ENCODE measurements around the gene TLE3. TPM values are rescaled to one million over a fixed set of nuclear protein-coding genes. Genes with fewer than 3 reads are reported as not detected.

Gene TLE3
- total RNA-seq, 1 donor from 2014 or later: 63.7 TPM

- intact Hi-C loops (cut with DNase I): no loop called here
- peak; percentile 41 for DNase-seq
- H3K27me3 ChIP-seq (ENCODE audit: low read depth): no peaks in the 10 kb centered on the region
- no peak overlapping the region for H3K27ac ChIP-seq
- TF ChIP-seq CTCF (IDR thresholded peaks at IDR 0.05): no peak
- no peak overlapping the region for H3K4me3 ChIP-seq
- no peak for ATAC-seq
- no peaks in the 10 kb centered on the region for H3K9me3 ChIP-seq
- no peaks in the 10 kb centered on the region for H3K4me1 ChIP-seq
- H3K36me3 ChIP-seq: peaks cover 100% of the 10 kb centered on the region
Observed at GRCh38 chr15:70054366-70054765, 43.4 kb downstream of the TLE3 start.

DNA sequence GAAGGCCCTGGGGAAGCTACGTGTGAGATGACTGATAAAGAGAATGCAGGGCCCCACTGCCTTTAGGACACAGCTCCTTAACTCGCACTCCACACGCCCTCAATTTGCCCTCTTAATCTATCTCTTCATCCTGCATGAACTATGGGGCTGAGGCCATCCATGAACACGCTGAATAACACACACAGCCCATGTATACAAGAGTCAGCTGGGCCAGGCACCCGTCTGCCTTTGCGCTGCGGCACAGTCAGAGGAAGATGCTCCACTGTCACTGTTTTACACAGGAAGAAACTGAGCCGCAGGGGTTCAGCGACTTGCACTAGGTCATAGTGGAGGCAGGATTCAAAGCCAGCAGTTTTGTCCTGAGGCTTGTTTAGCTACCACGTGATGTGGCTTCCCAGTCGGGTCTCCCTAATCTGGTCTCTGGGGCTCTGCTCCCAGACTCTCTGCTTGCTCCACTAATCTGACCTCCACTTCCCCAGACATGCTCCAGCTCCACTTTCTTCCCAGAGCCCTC is 43.9 kb downstream of the TLE3 start:
- H3K36me3 ChIP-seq: peaks cover 100% of the 10 kb centered on the region
- no peaks in the 10 kb centered on the region for H3K9me3 ChIP-seq
- H3K4me3 ChIP-seq: no peak overlapping the region
- H3K27ac ChIP-seq: no peak overlapping the region
- no peak for TF ChIP-seq CTCF (IDR thresholded peaks at IDR 0.05)
- no peaks in the 10 kb centered on the region for H3K4me1 ChIP-seq
- no peaks in the 10 kb centered on the region for H3K27me3 ChIP-seq (ENCODE audit: low read depth)
- ATAC-seq: no peak
- intact Hi-C loops (cut with DNase I): no loop called here
- DNase-seq: peak; percentile 35

DNA sequence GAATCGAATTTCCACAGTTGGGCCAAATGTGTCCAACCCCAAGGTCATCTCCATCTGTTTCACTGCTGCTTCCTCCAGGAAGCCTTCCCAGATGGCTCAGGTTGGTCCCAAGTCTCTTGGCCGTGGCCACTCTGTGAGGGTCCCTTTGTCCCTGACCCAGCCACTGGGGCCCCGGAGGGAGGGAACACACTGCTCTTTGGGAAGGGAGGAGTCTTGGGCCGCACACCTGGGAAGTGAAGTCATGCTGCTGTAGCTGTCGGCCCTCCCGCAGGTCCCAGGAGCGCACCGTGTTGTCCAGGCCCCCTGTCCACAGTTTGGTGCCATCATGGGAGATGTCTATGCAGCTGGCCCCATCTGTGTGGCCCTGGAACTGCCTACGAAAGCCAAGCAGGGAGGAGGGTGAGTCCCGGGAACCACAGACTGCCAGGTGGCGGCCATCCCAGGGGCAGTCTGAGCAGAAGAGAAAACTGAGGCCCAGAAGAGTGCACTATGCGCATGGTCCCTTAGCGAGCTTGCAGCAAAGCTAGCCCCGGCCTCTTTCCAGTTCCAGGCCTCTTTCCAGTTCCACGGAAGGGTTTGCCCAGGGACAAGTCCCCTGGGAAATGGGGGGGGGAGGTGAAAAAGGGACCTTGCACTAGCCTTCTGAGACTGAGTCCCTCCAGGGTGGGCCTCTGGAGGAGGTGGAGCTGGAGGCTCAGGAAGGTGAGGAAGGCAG is 44.6 kb downstream of the TLE3 start:
- intact Hi-C loops (cut with DNase I): no loop called here
- ATAC-seq (no peak), DNase-seq (peak; percentile 28)
- Histone ChIP-seq H3K27me3 (ENCODE audit: low read depth) (no peaks in the 10 kb centered on the region), H3K36me3 (peaks cover 100% of the 10 kb centered on the region), H3K4me3 (no peak overlapping the region), H3K4me1 (peaks cover 4% of the 10 kb centered on the region), H3K27ac (no peak overlapping the region), H3K9me3 (no peaks in the 10 kb centered on the region)
- TF ChIP-seq CTCF (IDR thresholded peaks at IDR 0.05): no peak

DNA sequence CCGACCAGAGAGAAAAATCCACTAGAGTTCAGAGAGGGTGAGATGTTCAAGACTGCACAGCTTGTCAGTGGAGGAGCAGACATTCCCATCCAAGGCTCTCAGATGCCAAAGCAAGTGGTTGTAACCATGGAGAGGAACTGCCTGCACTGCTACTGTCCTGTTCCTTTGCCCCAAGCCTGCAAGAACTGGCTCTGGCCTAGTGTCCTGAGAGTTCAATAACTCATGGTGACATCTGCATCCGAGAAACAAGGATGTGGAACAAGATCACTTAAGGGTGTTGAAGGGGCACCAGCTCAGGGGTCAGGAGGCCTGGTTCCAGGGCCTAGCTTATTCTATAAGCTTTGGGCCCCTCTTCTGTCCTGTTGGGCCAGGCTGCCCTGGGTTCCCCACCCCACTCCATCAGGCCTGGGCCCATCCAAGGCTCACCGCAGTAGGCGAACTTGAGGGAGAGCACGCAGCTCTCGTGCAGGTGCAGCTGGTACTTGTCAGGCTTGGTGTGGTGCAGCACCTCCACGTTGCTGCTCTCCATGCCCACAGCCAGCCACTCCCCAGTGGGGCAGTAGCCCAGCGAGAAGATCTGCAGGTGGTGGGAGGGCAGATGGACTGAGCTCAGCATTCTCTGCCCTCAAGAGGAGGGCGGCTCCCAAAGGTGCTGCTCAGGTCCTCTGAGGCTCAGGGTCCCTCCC is 45.6 kb downstream of the TLE3 start:
- ATAC-seq: no peak
- Histone ChIP-seq H3K27me3 (ENCODE audit: low read depth) (no peaks in the 10 kb centered on the region), H3K36me3 (peaks cover 95% of the 10 kb centered on the region), H3K4me3 (no peak overlapping the region), H3K27ac (no peak overlapping the region), H3K4me1 (peaks cover 5% of the 10 kb centered on the region), H3K9me3 (no peaks in the 10 kb centered on the region)
- intact Hi-C loops (cut with DNase I): no loop called here
- no peak for TF ChIP-seq CTCF (IDR thresholded peaks at IDR 0.05)
- peak; percentile 23 for DNase-seq

GRCh38 chr15:70050970-70051369 is 46.7 kb downstream of the TLE3 start:
- peaks cover 85% of the 10 kb centered on the region for H3K36me3 ChIP-seq
- H3K4me3 ChIP-seq: no peak overlapping the region
- no peak overlapping the region for H3K27ac ChIP-seq
- intact Hi-C loops (cut with DNase I): no loop called here
- H3K27me3 ChIP-seq (ENCODE audit: low read depth): no peaks in the 10 kb centered on the region
- TF ChIP-seq CTCF (IDR thresholded peaks at IDR 0.05): no peak
- no peaks in the 10 kb centered on the region for H3K9me3 ChIP-seq
- H3K4me1 ChIP-seq: peaks cover 5% of the 10 kb centered on the region
- DNase-seq (no peak), ATAC-seq (no peak)
